ENCODE results near the gene PDGFC. TPM values are rescaled to one million over a fixed set of nuclear protein-coding genes. Genes with fewer than 3 reads are reported as not detected.

Gene PDGFC
- polyA plus RNA-seq, 1 donor from 2014 or later, result 3.8 TPM

DNA sequence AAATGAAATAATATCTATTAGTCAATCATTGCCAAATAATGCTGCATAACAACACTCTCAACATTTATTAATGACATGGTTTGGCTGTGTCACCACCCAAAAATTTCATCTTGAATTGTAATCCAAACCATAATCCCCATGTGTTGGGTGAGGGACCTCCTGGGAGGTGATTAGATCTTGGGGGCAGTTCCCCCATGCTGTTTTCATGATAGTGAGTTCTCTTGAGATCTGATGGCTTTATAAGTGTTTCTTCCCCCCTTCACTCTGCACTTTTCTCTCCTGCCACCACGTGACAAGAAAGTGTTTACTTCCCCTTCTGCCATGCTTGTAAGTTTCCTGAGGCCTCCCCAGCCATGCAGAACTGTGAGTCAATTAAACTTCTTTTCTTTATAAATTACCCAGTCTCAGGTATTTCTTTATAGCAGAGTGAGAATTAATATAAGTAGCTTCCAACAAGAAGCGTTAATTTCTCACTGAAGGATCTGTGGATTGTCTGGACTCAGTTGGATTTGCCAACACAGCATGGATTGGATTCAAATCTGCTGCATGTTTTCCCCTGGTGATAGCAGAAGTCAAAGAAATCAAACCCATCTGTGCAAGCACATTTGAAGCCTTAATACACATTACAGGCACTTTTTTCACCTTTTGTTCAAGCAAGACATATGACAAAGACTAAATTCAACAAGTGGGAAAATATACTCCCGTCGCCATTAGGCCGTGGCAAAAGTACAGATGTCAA lies 216.6 kb downstream of the PDGFC start:
- H3K4me2 ChIP-seq (ENCODE audit: low read length), result no peak overlapping the region
- H3K9ac ChIP-seq (ENCODE audit: low read length), result no peak overlapping the region
- no peaks in the 10 kb centered on the region for H3K36me3 ChIP-seq (ENCODE audit: insufficient read depth, low read length)
- H2AFZ ChIP-seq (ENCODE audit: low read depth, low read length), result no peak overlapping the region
- H3F3A ChIP-seq (ENCODE audit: insufficient read depth, low read length, poor library complexity, severe bottlenecking), result no peaks in the 10 kb centered on the region
- H3K4me3 ChIP-seq (ENCODE audit: low read length), result no peak overlapping the region
- no peaks in the 10 kb centered on the region for H3K79me2 ChIP-seq (replicated peaks; ENCODE audit: insufficient read depth, low read length)
- no peak overlapping the region for H3K27ac ChIP-seq (ENCODE audit: low read length)
- no peak for TF ChIP-seq POLR2AphosphoS5 (IDR thresholded peaks at IDR 0.05)
- no peak for TF ChIP-seq CTCF (IDR thresholded peaks at IDR 0.05; ENCODE audit: poor library complexity, severe bottlenecking)
- TF ChIP-seq, protein P1, sequence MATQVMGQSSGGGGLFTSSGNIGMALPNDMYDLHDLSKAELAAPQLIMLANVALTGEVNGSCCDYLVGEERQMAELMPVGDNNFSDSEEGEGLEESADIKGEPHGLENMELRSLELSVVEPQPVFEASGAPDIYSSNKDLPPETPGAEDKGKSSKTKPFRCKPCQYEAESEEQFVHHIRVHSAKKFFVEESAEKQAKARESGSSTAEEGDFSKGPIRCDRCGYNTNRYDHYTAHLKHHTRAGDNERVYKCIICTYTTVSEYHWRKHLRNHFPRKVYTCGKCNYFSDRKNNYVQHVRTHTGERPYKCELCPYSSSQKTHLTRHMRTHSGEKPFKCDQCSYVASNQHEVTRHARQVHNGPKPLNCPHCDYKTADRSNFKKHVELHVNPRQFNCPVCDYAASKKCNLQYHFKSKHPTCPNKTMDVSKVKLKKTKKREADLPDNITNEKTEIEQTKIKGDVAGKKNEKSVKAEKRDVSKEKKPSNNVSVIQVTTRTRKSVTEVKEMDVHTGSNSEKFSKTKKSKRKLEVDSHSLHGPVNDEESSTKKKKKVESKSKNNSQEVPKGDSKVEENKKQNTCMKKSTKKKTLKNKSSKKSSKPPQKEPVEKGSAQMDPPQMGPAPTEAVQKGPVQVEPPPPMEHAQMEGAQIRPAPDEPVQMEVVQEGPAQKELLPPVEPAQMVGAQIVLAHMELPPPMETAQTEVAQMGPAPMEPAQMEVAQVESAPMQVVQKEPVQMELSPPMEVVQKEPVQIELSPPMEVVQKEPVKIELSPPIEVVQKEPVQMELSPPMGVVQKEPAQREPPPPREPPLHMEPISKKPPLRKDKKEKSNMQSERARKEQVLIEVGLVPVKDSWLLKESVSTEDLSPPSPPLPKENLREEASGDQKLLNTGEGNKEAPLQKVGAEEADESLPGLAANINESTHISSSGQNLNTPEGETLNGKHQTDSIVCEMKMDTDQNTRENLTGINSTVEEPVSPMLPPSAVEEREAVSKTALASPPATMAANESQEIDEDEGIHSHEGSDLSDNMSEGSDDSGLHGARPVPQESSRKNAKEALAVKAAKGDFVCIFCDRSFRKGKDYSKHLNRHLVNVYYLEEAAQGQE (IDR thresholded peaks at IDR 0.05; ENCODE audit: borderline replicate concordance), result no peak
- TF ChIP-seq EZH2 (IDR thresholded peaks at IDR 0.05; ENCODE audit: borderline replicate concordance, insufficient read depth, low read length, poor library complexity, severe bottlenecking), result no peak
- TF ChIP-seq EP300 (conservative IDR thresholded peaks at IDR 0.05; ENCODE audit: poor library complexity, severe bottlenecking), result no peak
- TF ChIP-seq RAD21 (conservative IDR thresholded peaks at IDR 0.05), result no peak
- no peak for TF ChIP-seq TAF1 (IDR thresholded peaks at IDR 0.05; ENCODE audit: low read depth)
- TF ChIP-seq MXI1 (conservative IDR thresholded peaks at IDR 0.05; ENCODE audit: poor library complexity, severe bottlenecking), result no peak
- TF ChIP-seq SMC3 (conservative IDR thresholded peaks at IDR 0.05; ENCODE audit: poor library complexity), result no peak
- H4K20me1 ChIP-seq (ENCODE audit: insufficient read depth), result no peaks in the 10 kb centered on the region
- H3K27me3 ChIP-seq (ENCODE audit: insufficient read depth, low read depth, low read length), result no peaks in the 10 kb centered on the region
- no peaks in the 10 kb centered on the region for H3K9me3 ChIP-seq (ENCODE audit: low read length)
- H3K9me2 ChIP-seq (ENCODE audit: insufficient read depth, low read length), result no peaks in the 10 kb centered on the region

DNA sequence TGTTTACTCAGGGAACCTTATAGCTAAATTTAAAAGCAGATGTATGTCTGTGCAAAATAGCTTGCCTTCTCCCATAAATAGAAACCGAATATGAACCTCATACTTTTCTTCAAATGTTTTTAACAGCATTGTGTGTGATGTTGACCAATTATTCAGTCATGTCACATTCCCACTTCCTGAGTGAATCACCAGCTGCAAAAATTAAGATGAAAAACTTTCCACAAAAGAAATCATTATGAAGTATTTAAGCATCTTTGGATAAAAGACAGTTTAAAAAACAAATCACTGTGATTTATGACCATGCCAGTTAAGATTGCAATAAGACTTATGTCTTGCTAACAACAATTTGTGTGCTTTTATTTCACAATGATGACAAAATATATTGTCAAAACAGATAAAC lies 220.1 kb downstream of the PDGFC start:
- Histone ChIP-seq H3K9ac (ENCODE audit: low read length) (no peak overlapping the region), H3K9me3 (ENCODE audit: low read length) (no peaks in the 10 kb centered on the region), H3K9me2 (ENCODE audit: insufficient read depth, low read length) (no peaks in the 10 kb centered on the region), H3K27me3 (ENCODE audit: insufficient read depth, low read depth, low read length) (no peaks in the 10 kb centered on the region), H3K36me3 (ENCODE audit: insufficient read depth, low read length) (no peaks in the 10 kb centered on the region), H3K4me2 (ENCODE audit: low read length) (no peak overlapping the region), H2AFZ (ENCODE audit: low read depth, low read length) (no peak overlapping the region), H4K20me1 (ENCODE audit: insufficient read depth) (no peaks in the 10 kb centered on the region), H3K4me3 (ENCODE audit: low read length) (no peak overlapping the region), H3K79me2 (replicated peaks; ENCODE audit: insufficient read depth, low read length) (no peaks in the 10 kb centered on the region), H3F3A (ENCODE audit: insufficient read depth, low read length, poor library complexity, severe bottlenecking) (no peaks in the 10 kb centered on the region), H3K27ac (ENCODE audit: low read length) (no peak overlapping the region)
- TF ChIP-seq, protein P1 (IDR thresholded peaks at IDR 0.05; ENCODE audit: borderline replicate concordance), result no peak
- TF ChIP-seq EP300 (conservative IDR thresholded peaks at IDR 0.05; ENCODE audit: poor library complexity, severe bottlenecking) (no peak), MXI1 (conservative IDR thresholded peaks at IDR 0.05; ENCODE audit: poor library complexity, severe bottlenecking) (no peak), RAD21 (conservative IDR thresholded peaks at IDR 0.05) (no peak), TAF1 (IDR thresholded peaks at IDR 0.05; ENCODE audit: low read depth) (no peak), SMC3 (conservative IDR thresholded peaks at IDR 0.05; ENCODE audit: poor library complexity) (no peak), CTCF (IDR thresholded peaks at IDR 0.05; ENCODE audit: poor library complexity, severe bottlenecking) (no peak)
